ENCODE data around the gene LYST.
"Not testable (repeated sequence)": the region's sequence is repeated elsewhere in the genome, so short reads cannot be mapped to it uniquely, and the experiment has no call there.

The LYST gene

GRCh38 chr1:235625340-235625739 lies 241.4 kb downstream of the LYST start:
- DNase-seq = no peak

- no peak for DNase-seq
Measured at GRCh38 chr1:235624721-235625333, 241.9 kb downstream of the LYST start.

- DNase-seq = no peak
Measured at GRCh38 chr1:235622936-235623779, 243.5 kb downstream of the LYST start.

GRCh38 chr1:235619149-235619548 lies 247.6 kb downstream of the LYST start:
- not testable (repeated sequence) for DNase-seq

GRCh38 chr1:235617808-235618207 lies 248.9 kb downstream of the LYST start:
- DNase-seq = no peak

GRCh38 chr1:235617140-235617539 lies 249.6 kb downstream of the LYST start:
- no peak for DNase-seq

GRCh38 chr1:235614442-235614954 lies 252.2 kb downstream of the LYST start:
- no peak for DNase-seq

GRCh38 chr1:235613602-235614001 lies 253.1 kb downstream of the LYST start:
- DNase-seq = no peak

GRCh38 chr1:235612761-235613160 lies 253.9 kb downstream of the LYST start:
- DNase-seq = no peak
